Measurements from ENCODE around the gene ATG16L2. TPM values are rescaled to one million over a fixed set of nuclear protein-coding genes. Genes with fewer than 3 reads are reported as not detected.
A peak's percentile ranks its signal among the peaks of the same experiment; 100 is the strongest.

Gene ATG16L2
- total and polyA plus RNA-seq, 8 donors: 4.5 to 75.7 (median 13.2) TPM

GRCh38 chr11:72768581-72768980, 45.6 kb upstream of the ATG16L2 start:
- DNase-seq: no peak
- H3K9me3 ChIP-seq: no peaks in the 10 kb centered on the region
- no peaks in the 10 kb centered on the region for H3K27me3 ChIP-seq
- TF ChIP-seq CTCF (IDR thresholded peaks at IDR 0.05): no peak
- peaks cover 4 to 9% (median 8%) of the 10 kb centered on the region in 3 donors for H3K4me1 ChIP-seq
- intact Hi-C loops (cut with DNase I): no loop called here
- no peak overlapping the region for H3K27ac ChIP-seq
- no peak for ATAC-seq
- H3K36me3 ChIP-seq: no peaks in the 10 kb centered on the region
- 82 to 96% methylated on average over 3 of the region's 3 CpGs for WGBS, 2 donors
- H3K4me3 ChIP-seq: no peak overlapping the region
- no peak for FAIRE-seq

DNA sequence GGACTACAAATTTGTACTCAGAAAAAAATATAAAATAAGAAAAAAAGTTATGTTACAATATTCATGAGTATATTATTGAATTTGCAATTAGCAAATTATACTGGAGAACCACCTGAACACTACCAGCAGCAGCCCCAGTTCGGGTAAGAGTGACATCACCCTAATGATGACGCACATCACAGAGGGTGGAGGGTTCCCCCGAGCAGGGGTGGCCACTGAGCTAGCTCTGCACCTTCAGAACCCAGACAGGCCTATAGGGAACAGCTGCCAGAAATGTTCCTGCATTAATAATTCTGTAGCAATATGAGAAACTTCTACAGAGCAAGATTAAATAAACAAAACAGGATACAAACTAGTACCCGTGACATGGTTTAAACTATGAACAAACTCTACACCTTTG, 44.5 kb upstream of the ATG16L2 start:
- peaks cover 9 to 19% (median 19%) of the 10 kb centered on the region in 3 donors for H3K4me1 ChIP-seq
- DNase-seq (no peak), FAIRE-seq (no peak), ATAC-seq (no peak)
- H3K4me3 ChIP-seq: no peak overlapping the region
- no peak overlapping the region for H3K27ac ChIP-seq
- 63 to 67% methylated on average over 4 of the region's 4 CpGs for WGBS, 2 donors
- intact Hi-C loops (cut with DNase I): no loop called here
- H3K27me3 ChIP-seq: no peaks in the 10 kb centered on the region
- no peaks in the 10 kb centered on the region for H3K9me3 ChIP-seq
- no peaks in the 10 kb centered on the region for H3K36me3 ChIP-seq
- TF ChIP-seq CTCF (IDR thresholded peaks at IDR 0.05): no peak

GRCh38 chr11:72770799-72771198, 43.4 kb upstream of the ATG16L2 start:
- TF ChIP-seq CTCF (IDR thresholded peaks at IDR 0.05): no peak
- intact Hi-C loops (cut with DNase I): no loop called here
- Histone ChIP-seq H3K27me3 (no peaks in the 10 kb centered on the region), H3K9me3 (no peaks in the 10 kb centered on the region), H3K36me3 (no peaks in the 10 kb centered on the region), H3K4me3 (no peak overlapping the region), H3K4me1 (peaks cover 20 to 28% (median 28%) of the 10 kb centered on the region in 3 donors), H3K27ac (no peak overlapping the region)
- ATAC-seq (no peak), DNase-seq (no peak), FAIRE-seq (no peak)
- 84 to 90% methylated on average over 3 of the region's 3 CpGs for WGBS, 2 donors

DNA sequence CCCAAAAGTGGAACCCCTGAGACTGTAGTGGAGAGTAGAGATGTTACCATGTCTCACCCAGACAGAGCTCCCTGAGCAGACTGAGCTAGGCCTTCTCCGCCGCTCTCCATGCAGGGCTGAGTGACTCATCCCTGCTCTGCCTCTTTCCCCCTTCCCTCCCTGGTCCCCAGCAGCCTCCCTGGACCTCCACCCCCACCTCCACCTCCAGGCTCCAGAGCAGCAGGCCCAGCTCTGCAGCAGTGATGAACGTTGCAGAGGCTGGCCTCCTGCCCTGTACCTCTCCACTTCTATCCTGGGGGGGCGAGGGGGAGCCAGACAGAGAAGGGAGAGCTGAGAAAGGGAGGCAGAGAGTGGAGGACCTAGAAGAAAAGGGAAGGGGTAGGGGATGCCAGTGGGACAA, 42.7 kb upstream of the ATG16L2 start:
- no peak overlapping the region for H3K4me3 ChIP-seq
- no peaks in the 10 kb centered on the region for H3K36me3 ChIP-seq
- no peak overlapping the region for H3K27ac ChIP-seq
- no peak for FAIRE-seq
- TF ChIP-seq CTCF (IDR thresholded peaks at IDR 0.05): no peak
- 63 to 64% methylated on average over 4 of the region's 4 CpGs for WGBS, 2 donors
- no peaks in the 10 kb centered on the region for H3K9me3 ChIP-seq
- peak in 1 of 4 donors; percentile 23 for ATAC-seq
- H3K27me3 ChIP-seq: no peaks in the 10 kb centered on the region
- no peak for DNase-seq
- intact Hi-C loops (cut with DNase I): no loop called here
- H3K4me1 ChIP-seq: peaks cover 27 to 35% (median 35%) of the 10 kb centered on the region in 3 donors

DNA sequence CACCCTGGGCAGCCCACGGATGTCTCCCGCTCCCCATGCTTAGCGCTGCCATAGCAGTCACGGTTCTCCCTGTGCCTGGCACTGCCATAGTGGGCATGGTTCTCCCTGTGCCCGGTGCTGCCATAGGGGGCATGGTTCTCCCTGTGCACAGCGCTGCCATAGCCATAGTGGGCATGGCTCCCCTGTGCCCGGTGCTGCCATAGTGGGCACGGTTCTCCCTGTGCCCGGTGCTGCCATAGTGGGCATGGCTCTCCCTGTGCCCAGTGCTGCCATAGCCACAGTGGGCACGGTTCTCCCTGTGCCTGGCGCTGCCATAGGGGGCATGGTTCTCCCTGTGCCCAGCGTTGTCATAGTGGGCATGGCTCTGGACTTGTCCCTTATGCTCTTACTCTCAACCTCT, 42.2 kb upstream of the ATG16L2 start:
- H3K27me3 ChIP-seq: no peaks in the 10 kb centered on the region
- H3K9me3 ChIP-seq: no peaks in the 10 kb centered on the region
- FAIRE-seq (no peak), DNase-seq (no peak), ATAC-seq (no peak)
- TF ChIP-seq CTCF (IDR thresholded peaks at IDR 0.05): no peak
- H3K4me3 ChIP-seq: no peak overlapping the region
- intact Hi-C loops (cut with DNase I): no loop called here
- H3K36me3 ChIP-seq: no peaks in the 10 kb centered on the region
- H3K4me1 ChIP-seq: peaks cover 33 to 41% (median 39%) of the 10 kb centered on the region in 3 donors
- H3K27ac ChIP-seq: no peak overlapping the region
- 86 to 89% methylated on average over 12 of the region's 12 CpGs for WGBS, 2 donors
